Stimulated activated naive CD4-positive, alpha-beta T cell (primary cell): ENCODE data around the gene OPRM1.

Experiments used
- DNase-seq, 6 experiments: peaks; one replicate each; lab custom pipeline; 2025; lab: John Stamatoyannopoulos, UW

Gene OPRM1

DNA sequence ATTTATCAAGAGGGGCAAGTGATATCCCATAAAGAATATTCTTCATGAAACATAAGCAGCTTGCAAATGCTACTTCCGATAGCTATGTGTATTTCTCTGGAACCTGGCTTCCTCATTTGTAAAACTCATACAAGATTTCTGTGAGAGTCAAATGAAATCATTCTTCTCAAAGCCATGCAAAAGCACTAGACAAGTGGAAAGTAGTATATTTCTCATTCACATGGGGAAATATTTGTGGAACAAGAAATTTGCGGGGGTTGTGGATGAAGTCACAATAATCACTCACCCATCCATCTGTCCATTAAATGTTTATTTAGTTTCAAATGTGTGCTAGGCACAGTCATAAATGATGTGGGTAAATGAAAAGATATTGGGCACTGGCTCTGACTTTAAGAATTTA lies 167.1 kb downstream of the OPRM1 start:
- no peak for DNase-seq

DNA sequence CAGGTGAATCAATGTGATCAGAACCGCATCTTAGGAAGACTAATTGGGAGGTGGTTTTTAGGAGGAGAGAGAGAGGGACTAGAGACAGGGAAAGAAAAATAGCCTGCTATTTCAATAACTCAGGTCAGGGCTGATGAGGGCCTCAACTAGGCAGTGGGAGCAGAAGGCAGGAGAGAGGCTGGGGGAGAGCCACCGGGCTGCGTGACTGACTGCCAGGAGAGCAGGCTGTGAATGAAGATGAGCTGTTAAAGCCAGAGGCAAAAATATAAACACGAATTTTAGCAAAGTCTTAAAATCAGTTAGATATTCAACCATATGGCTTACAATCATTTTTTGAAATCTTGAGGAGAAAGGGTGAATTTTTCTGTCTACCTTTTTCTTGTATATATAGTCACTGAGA lies 168.0 kb downstream of the OPRM1 start:
- DNase-seq, result no peak

DNA sequence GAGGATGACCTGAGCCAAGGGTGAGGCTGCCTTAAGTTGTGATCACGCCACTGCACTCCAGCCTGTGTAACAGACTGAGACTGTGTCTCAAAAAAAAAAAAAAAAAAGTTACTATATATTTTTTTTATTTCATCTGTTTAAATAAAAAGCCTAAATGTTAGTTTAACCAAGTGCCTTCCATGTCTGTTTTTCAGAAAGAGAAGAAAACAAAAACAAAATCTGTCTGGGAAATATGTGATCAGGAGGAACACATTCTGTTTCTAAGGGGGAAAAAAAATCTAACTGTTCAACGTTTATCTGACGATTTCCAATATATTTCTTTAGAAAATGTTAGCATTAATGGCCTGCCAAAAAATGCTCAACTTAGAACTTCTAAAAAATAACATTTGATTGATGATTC lies 170.5 kb downstream of the OPRM1 start:
- DNase-seq, result no peak

DNA sequence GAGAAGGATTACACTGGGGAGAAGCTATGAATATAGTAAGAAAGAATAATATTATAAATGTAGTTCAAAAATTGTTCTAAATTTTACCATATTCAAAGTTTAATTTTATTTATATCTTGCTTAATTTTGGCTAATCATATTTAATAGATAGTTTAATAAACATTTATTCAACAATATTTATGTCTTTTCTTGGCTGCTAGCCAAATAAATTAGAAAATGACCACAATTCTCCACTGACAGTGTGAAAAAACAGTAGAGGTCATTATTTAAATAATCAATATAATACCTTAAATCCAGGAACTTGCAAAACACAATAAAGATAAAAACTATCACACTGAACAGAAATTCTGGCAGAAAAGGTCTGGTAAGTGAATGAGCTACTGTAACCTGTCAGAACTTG lies 171.6 kb downstream of the OPRM1 start:
- DNase-seq, result no peak

DNA sequence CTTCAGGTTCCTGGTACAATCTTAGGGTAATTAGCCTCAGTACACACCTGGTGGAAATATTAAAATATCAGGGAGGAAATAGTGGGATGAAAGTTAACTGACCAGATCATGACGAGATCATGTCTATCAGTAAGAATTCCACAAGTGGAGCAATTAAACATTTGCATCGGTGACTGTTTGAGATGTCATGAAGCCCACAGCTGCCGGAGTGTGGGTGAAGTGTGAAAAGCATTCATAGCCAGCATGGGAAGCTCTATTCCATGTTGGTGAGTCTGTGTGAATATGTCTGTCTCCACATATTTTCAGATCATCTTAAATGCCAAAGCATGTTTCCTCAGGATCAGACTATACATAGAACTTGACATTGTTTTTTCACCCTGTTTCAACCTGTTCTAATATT lies 174.7 kb downstream of the OPRM1 start:
- no peak for DNase-seq

DNA sequence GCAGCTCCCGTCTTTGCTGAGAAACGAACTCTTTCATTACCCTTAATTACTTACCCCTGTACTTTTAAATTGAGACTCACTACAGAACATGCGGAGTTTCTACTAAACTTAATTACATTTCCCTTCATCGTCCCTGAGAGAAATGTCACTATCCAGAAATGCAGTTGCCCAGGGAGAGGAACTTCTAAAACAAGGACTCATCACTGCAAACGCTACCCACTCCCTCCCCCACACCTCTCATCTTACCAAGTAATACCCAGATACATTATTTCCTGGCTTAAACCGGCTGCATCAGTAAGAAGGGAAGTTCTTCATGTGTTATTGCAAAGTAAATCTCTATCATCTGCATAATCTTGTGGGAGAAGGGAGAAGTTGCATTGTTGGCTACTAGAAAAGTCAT lies 179.3 kb downstream of the OPRM1 start:
- peak in 2 of 6 experiments; percentile 26 for DNase-seq

DNA sequence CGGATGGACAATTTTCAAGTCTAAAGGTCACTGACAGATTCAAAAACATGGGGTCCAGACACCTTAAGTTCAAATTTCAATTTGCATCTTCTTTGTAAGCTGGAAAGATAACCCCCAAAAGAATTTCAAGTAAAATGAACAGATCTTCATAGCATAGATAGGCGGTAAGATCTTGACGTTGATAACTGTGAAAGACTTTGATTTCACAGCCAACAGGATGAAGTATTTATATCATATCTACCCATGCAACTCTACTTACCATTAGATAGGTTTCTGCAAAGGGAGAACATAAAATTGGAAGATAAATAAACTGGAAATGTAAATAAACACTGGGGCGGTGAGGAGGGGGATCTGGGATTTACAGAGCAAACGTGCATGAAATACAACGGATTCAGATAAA lies 179.7 kb downstream of the OPRM1 start:
- DNase-seq, result peak in 2 of 6 experiments; percentile 28 to 44

DNA sequence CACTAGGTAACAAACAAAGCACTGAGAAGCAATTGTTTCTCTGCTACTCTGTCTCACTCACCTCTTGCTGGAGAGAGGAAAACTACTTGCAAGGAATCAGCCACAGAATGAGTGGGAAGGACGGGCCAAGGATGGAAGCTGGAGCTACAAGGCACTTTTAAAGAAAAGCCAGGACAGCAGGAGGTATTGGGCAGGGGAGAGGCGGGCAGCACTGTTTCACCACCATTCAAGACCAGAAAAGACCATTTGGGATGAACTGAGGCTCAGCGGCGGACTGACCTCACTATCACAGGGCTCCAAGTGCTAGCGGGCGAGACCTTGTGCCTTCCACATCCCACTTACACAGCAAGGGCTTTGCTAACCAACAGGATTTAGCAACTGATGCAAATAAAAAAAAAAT lies 180.2 kb downstream of the OPRM1 start:
- DNase-seq, result peak in 1 of 6 experiments; percentile 44

DNA sequence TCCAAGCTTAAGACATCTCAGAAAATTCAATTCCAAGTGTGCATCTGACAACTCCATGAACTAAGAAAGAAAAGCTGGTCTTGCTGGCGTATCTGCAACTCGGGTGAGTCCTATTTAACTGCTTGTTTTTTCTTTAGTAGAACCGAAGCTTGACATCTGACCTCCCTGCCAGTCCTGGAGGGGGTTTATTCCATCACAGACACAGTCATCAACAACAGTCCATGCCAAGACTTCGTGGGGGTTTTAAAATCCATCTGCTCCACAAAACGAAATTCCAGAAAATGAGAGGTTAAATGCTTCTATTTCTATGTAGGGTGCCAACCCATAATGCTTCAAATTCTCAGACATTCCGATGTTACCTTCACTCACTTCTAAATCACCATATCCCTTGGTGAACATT lies 183.7 kb downstream of the OPRM1 start:
- DNase-seq, result no peak

DNA sequence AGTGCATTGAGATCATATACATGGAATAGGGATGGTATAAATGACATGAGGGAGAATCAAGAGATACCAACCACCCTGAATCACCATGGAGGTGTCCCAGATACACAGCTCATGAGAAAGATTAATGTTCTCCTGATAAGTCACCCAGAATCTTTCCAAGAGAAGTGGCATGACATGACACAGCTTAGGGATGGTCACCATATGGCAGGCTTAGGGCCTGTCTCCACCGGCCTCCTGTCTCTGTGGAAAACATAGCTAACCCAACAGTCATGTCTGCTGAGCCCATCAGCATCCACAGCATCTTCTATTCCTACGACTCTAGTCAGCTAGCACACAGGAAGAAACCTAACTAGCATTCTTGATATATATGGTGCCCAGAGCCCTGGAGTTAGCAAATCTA lies 184.3 kb downstream of the OPRM1 start:
- no peak for DNase-seq

DNA sequence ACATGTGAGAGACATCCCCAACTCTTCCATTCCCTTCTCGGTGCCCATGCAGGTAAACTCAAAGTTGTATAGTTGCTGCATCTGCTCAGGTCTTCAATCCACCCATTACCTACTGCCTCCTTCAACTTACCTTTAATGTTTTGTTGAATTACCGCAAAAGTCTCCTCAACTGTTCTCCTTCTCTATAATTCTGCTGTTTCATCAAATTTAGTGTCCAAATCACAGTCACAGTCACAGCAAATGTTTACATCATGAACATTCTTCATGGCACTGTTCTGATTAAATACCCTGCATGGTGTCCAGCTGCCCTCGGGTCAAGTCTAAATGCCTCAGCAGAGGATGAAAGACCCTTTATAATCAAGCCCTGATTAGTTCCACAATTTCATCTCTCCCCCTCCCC lies 187.4 kb downstream of the OPRM1 start:
- DNase-seq, result no peak

DNA sequence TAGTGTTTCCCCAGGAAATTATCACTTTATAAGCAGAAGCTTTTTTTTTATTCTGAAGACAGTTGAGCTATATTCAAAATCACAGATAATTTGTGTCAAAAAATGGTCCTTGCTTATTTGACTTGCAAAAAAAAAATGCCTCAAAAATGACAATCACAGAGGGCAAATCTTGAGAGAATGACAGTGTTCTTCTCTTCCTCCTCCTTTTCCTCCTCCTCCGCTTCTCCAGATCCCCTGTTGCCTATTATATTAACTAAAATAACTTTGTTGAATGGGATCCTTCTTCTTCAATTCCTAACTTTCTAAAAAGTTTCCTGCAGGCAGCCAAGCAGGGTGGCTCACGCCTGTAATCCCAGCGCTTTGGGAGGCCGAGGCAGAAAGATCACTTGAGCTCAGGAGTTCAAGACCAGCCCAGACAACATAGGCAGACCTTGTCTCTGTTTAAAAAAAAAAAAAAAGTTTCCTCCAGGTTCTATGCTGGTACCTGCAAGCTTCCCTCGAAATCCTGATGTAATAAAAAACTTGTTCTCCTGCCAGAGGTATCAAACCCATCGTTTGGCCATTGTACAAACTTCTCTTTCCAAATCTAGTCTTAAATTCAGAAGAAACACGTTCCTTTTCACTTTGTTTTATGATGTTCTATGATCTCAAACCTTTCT lies 189.0 kb downstream of the OPRM1 start:
- no peak for DNase-seq

DNA sequence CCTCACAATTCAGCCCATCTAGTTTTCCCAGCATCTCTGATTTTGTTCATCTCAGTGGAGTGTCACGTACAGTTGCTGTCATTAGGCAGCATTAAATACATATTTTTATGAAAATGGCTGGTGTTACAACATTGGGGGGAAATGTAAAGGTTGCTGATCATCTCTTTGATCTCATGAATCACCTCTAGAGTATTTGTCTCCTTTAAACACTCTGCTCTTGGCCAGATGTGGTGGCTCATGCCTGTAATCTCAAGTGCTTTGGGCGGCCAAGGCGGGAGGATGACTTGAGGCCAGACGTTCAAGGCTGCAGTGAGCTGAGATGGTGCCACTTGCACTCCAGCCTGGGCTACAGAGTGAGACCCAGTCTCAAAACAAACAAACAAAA lies 189.5 kb downstream of the OPRM1 start:
- no peak for DNase-seq

DNA sequence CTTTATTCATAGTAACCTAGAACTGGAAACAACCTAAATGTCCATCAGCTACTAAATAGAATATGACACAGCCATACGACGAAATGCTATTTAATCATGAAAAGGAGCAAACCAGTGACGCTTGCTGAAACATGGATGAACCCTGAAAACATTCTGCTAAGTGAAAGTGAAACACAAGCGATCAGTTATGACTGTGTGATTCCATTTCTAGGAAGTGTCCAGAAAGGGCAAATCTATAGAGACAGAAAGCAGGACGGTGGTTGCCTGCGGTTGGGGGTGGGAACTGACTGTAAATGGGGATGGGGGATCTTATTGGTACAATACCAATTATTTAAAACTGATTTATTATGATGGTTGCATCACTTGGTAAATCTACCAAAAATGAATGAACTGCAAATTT lies 190.7 kb downstream of the OPRM1 start:
- no peak for DNase-seq

DNA sequence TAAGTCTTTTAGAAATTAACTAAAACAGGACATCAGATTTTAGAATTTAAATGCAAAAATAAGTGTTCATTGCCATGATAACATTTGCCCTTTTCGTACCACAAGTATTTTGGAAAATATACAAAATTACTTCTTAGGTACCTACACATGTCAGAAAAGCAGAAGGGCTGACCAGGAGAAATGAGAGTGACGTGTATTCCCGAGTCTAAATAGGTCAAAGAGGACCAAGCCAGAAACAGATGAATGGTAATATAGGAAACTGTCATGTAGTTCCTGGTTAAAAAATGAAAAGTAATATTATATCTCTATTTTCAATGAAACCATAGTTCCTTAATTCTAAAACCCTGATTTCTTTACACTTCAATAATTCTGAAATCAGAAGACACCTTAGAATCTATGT lies 191.4 kb downstream of the OPRM1 start:
- no peak for DNase-seq

DNA sequence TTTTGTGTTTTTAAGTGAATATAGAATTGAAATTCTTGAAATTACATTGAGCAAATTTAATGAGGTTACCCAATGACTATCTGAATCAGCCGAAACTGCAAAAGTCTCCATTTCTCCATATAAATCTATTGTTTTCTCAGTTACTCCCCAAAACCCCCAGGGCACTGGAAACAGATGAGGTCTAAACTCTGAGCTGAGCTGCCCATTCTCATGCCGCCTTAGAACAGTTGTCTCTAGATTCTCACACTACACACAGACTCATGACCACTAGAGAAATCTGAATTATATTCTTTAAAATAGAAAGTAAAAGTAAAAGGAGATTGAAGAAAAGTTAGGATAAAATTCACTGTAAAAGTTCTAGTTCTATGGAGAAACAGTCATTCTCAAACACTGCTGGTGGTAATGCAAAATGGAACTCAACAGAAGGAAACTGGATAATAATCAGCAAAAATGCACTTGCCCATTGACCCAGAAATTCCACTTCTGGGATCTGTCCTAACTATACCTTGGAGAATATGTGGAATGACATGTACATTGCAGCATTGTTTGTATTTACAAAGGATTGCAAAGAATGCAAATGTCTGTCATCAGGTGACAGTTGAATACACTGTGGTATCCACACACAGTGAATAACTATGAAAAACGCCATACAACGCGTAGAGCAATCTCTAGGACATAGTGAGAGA lies 192.0 kb downstream of the OPRM1 start:
- no peak for DNase-seq

DNA sequence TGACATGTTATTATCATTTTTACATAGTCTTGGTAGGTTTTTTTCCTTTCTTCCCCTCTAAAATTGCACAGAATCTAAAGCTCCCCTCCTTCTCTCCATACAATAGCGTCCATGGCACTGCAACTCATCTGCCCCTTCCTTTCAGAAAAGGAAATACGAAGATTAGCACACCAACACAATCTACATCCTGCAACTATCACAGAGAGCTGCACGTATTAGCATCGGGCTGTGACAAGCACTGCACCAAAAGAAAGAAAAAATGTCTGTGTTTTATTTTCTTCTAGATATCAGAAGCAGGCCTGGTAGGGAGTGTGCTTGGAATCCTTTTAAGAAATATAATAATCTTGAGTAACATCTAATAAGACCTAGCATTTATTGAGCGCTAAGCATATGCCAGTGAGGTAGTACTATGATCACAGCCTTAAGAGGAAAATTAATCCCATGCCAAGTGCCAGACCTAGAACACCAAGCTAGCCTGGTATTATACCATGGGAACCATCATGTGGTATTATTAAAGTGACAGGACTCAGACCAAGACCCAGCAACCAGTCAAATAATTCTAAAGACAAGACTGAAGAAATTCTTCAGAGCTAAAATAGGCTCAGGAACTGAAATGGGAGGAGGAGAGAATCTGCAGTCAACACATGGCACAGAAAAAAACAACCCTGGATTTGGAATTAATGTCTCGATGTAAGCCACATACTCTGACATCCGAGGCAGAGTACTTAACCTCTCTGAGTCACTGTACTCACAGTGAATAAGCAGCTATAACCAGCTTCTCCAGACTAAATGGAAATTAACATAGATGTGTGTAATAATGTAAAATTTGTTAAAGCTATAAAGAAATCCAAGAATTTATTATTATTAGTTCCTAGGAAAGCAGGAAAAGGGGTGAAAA lies 193.2 kb downstream of the OPRM1 start:
- peak in 2 of 6 experiments; percentile 13 to 29 for DNase-seq

DNA sequence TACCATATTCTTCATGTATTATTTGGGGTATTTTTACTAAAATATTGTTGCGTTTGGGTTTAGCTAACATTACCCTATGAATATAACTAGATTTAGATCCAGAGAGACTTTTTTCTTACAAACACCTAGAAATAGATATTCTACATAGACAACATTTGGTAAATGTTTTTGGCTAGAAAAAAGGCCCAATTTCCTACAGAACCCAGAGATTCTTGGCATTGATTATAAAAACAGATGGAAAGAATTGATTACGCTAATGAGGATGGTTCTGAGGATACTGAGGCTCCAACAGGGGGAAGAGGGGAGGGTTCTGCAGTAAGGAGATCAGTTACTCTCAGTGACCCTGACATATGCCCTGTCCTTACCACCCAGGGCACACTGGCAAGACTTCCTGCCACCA lies 194.3 kb downstream of the OPRM1 start:
- no peak for DNase-seq

DNA sequence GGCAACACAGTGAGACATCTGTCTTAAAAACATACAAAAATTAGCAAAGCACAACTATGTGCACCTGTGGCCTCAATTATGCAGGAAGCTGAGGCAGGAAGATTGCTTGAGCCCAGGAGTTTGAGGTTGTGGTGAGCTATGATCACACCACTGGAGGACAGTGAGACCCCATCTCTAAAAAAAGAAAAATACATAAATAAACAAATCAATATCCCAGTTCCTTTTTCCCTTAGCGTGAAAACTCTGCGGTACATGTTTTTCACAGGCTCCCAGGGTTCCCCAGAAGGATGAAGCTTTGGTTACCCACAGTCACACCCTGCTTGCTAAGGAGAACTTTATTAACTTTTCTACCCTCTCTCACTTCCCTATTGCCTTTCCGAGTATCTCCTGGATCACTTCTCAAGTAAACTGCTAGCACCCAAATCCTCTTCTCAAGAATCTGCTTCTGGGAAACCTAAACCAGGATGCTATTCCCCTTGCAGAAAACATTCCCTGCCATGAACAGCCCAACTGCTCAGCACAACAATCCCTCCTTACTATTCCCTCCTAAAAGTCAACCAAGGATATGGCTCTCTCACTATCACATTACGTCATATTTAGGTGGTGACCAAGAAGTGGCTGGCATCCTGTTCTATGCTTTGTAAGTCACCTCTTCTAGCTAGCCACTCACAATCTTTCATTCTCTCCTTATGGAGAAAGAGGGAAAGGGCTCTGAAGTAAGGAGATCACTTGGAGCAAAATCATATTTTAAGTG lies 195.2 kb downstream of the OPRM1 start:
- no peak for DNase-seq

DNA sequence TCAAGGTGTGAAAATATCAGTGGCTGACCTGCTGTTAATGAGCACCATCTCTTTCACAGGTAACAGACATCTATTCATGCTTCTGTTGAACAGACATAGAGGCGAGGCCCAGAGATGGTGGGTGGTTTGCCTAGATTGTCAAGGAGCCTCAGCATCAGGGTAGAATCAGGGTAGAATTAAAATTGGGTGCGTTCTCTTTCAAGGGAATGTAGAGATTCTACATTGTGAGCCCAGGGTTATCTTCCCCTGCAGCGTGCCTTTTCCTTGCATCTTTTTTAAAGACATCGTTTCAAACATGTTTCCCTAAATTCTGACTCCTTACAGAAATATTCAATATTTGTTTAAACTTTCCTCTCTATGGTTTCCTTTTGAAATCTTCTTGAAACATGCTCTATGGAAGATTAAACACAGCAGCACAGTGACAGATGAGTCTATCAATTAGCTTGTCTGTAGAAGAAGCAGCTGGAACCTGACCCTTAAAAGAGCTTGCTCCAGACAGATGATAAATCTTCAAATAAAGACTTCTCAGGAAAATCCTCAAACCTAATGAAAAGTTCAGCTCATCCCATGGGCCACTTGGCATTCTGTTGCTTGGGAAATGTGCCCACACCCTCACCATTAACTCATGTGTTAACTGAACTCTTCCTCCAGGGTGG lies 197.7 kb downstream of the OPRM1 start:
- DNase-seq, result no peak

DNA sequence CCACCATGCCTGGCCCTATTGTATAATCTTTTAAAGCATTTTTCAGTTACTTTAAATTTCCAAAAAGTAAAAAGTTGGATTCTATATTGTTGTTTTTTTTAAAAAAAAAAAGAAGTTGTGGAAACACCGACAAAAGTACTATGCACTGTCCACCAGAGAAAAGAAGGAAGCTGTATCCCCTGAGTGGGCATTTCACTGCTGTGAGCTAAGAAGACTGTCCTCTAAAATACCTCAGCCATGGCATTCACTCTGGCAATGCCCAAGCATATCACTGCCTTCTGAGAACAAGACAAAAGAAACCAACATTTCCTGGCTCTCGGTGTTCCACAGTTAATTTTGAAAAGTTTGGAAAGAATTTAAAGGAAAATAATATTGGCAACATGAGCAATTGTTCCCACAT lies 199.8 kb downstream of the OPRM1 start:
- DNase-seq, result no peak

DNA sequence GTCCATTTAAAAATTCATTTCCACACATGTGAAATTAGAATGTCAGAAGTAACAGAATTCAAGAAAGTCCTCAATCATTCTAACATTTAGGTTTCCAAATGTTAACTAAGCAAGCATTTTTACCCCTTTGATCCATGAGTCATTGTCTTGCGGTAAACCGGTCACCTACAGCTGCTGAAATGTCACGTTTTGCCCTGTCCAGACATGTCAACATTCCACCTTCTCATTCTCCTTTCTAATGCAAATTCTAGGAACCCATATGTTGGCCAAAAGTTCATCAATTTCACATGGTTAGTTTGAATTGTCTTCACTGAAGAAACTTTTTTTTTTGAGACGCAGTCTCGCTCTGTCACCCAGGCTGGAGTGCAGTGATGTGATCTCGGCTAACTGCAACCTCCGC lies 200.4 kb downstream of the OPRM1 start:
- DNase-seq, result no peak
